SIG-M5 treated with dmso at 0.1 percent for 504 hours (cell line): ENCODE data around the gene CASKIN2.
"Not testable (repeated sequence)": the region's sequence is repeated elsewhere in the genome, so short reads cannot be mapped to it uniquely, and the experiment has no call there.

Source experiments
- DNase-seq: peaks from one replicate; lab custom pipeline; 2025; ENCODE audit not compliant: unreplicated experiment; lab: John Stamatoyannopoulos, UW

The CASKIN2 gene

GRCh38 chr17:75475851-75476250 lies 39.5 kb downstream of the CASKIN2 start:
- DNase-seq: no peak

GRCh38 chr17:75475144-75475835 lies 40.0 kb downstream of the CASKIN2 start:
- DNase-seq: no peak

- no peak for DNase-seq
Measured at GRCh38 chr17:75474736-75475135, 40.6 kb downstream of the CASKIN2 start.

GRCh38 chr17:75473246-75473645 lies 42.1 kb downstream of the CASKIN2 start:
- no peak for DNase-seq

GRCh38 chr17:75472119-75472518 lies 43.2 kb downstream of the CASKIN2 start:
- peak; percentile 31 for DNase-seq

DNA sequence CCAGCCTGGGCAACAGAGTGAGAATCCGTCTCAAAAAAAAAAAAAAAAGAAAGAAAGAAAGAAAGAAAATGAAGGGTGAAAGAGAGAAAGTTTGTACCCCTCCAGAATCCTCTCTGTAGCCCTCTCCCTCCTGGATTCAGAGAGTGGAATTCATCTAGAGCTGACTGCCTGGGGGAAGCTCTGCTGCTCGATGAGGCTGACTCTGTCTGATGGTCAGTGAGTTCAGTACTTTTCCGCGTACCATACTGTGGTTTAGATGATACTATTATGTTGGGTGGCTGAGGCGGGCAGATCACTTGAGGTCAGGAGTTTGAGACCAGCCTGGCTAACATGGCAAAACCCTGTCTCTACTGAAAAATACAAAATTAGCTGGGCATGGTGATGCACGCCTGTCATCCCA lies 44.1 kb downstream of the CASKIN2 start:
- DNase-seq: no peak

- DNase-seq: no peak
Measured at GRCh38 chr17:75468779-75469373, 46.5 kb downstream of the CASKIN2 start.

DNA sequence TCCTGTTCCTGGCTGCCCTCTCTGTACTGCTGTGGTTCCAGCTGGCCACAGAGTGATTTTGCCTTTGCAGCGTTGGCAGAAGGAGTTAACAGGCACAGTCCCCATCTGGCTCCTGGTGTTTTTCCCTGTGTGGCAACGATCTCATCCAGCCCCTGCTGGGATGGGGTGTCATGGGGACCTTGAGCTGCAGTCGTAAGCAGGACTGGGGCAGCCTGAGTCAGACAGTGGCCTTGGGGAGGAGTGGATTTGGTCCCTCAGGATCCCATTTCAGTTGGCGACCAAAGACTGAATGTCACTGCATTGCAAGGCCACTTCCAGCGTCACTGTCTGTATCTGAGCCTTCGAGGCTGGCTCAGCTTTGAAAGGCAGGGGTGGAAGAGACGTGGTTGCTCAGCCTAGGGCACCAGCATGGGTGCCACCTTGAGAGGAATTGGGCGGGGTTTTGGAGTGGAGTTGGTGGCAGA lies 47.0 kb downstream of the CASKIN2 start:
- no peak for DNase-seq

GRCh38 chr17:75465039-75465438 lies 50.3 kb downstream of the CASKIN2 start:
- no peak for DNase-seq

DNA sequence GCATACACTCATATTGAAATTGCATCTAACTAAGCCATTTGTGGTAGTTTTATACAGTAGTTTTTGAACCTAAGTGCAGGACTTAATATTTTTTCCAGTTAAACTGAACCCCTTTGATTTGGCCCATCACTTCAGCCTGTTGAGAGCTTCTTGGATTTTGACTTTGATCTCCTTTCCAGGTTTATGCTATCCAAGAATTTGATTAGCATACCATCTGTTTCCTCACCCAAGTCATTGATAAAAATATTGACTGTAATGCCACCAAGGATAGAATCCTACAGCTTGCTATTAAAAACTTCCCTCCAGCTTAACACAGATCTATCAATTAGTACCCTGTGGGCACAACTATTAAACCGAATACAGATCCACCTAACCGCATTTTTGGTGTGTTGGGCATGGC lies 51.7 kb downstream of the CASKIN2 start:
- DNase-seq: no peak

DNA sequence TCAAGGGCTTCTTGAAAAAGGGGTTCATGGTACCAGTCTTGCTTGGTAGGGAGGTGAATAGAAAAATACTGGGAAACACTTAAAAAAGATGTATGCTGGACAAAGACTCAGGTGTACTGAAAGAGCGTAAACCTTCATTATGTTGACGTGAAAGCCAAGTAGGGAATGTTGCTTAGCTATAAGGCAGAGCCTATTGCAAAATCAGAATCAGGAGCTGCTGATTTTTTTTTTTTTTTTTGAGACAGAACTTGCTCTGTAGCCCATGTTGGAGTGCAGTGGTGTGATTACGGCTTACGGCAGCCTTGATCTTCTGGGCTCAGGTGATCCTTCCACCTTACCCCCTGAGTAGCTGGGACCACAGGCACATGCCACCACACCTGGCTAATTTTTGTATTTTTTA lies 55.0 kb downstream of the CASKIN2 start:
- no peak for DNase-seq

GRCh38 chr17:75459590-75460267 lies 55.6 kb downstream of the CASKIN2 start:
- peak; percentile 83 for DNase-seq

DNA sequence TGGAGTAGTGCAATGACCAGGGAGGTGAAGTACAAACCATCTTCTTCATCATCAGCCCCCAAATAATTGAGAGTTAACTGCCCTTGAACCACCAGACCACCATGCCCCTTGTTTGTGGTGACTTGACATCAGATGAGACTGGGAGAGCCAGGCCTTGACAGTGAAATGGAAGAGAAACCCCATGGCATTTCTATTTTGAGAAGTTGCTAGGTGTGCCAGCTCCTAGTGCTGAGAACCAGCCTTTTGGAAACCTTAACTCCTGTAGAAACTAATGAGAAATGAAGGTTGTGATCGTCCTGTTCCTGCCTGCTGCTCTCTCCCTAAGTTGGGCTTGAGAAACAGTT lies 56.1 kb downstream of the CASKIN2 start:
- no peak for DNase-seq

- DNase-seq: no peak
Measured at GRCh38 chr17:75457047-75457654, 58.2 kb downstream of the CASKIN2 start.

DNA sequence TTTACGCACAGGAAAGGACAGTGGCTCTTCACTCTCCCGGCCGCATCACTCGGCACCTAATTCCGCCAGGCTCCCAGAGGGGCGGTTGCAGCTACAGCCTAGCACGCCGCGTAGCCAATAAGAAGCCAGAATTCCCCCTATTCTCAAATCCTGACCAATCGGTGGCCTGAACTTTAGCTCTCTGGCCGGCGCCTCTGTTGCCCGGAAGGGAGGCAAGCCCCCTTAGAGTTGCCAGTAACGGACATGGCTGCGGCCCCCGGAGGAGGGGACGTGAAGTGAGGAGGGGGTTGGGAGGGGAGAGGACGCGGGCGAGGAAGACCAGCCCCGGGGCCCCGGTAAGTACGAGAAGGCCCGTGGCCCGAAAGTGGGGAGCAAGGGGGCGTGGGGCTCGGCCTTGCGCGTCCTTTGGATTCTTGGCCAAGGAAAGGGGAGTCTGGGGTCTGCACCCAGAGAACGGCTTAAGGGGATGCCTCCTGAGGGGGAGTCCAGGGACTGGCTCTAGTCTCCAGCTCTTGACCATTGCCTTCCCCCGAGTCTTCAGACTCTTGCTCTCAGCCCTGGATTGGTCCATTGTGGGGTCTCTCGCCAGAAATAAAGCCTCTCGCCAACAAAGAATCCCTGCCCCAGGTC lies 58.8 kb downstream of the CASKIN2 start, which contains the start of gene TMEM94:
TSS of gene TMEM94 (plus strand) at position 219 of the 630 bp plus-strand sequence. CDS start 15,271 bp downstream, outside the sequence.
- DNase-seq: peak; percentile 99

DNA sequence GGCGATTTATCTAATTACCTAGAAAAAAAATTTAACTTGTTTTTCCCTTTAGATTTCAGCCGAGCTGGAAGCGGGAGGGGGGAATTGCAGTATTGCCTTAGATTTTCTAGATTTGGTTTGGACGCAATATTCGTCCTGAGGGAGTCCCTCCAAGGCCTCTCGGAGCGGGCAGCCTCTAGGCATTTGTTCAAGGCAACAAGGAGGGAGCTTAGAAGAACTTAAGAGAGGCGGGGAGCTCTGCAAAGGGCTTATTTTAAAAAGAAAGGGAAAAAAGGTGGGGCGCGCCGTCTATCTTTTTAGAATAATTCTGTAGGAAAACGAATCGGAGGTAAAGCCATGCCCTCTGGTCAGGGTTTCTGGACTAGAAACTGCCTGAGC lies 59.3 kb downstream of the CASKIN2 start:
- DNase-seq: peak; percentile 73

GRCh38 chr17:75454672-75455071 lies 60.7 kb downstream of the CASKIN2 start:
- not testable (repeated sequence) for DNase-seq

DNA sequence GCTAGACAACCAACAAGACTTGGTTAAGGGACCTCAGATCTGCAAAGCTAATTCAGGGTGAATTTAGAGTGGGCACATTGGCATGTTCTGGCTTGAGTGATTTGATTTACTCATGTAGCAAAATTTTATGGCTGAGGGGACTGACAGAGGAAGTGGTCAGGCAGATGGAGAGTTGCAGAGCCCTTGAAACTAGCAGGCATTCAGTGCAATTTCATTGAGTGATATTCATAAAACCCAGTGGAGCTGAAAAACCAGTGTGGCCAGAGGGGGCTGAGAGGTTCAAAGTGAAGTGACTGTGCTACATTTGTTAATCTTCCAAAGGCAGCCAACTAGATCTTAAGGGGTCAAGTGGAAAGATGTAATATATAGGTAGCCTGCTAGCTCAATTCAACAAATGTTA lies 61.1 kb downstream of the CASKIN2 start:
- DNase-seq: no peak

- no peak for DNase-seq
Measured at GRCh38 chr17:75450270-75450669, 65.1 kb downstream of the CASKIN2 start.
